NCI-H510A treated with DMSO at 0.1 percent for 48 hours (cell line): ENCODE data around the gene IL25.

Experiments used
- DNase-seq: peaks from one replicate; lab custom pipeline; 2025; lab: John Stamatoyannopoulos, UW

Gene IL25

GRCh38 chr14:23353433-23353780 is 19.2 kb upstream of the IL25 start:
- DNase-seq = no peak

- DNase-seq = no peak
Observed at GRCh38 chr14:23354990-23355389, 17.6 kb upstream of the IL25 start.

GRCh38 chr14:23355871-23356435 is 16.7 kb upstream of the IL25 start:
- no peak for DNase-seq

- no peak for DNase-seq
Observed at GRCh38 chr14:23356662-23357061, 15.9 kb upstream of the IL25 start.

GRCh38 chr14:23357261-23357660 is 15.3 kb upstream of the IL25 start:
- no peak for DNase-seq

GRCh38 chr14:23358042-23358441 is 14.6 kb upstream of the IL25 start:
- no peak for DNase-seq

- no peak for DNase-seq
Observed at GRCh38 chr14:23358553-23359166, 13.9 kb upstream of the IL25 start.

GRCh38 chr14:23359167-23359626 is 13.4 kb upstream of the IL25 start:
- DNase-seq = no peak

- DNase-seq = no peak
Observed at GRCh38 chr14:23359722-23360447, 12.7 kb upstream of the IL25 start.

- DNase-seq = no peak
Observed at GRCh38 chr14:23360496-23360895, 12.1 kb upstream of the IL25 start.

- DNase-seq = no peak
Observed at GRCh38 chr14:23361320-23361719, 11.3 kb upstream of the IL25 start.

GRCh38 chr14:23361763-23362162 is 10.8 kb upstream of the IL25 start:
- DNase-seq = no peak

- no peak for DNase-seq
Observed at GRCh38 chr14:23362200-23362599, 10.4 kb upstream of the IL25 start.

GRCh38 chr14:23364164-23365035 is 8.2 kb upstream of the IL25 start:
- no peak for DNase-seq

GRCh38 chr14:23365036-23365731 is 7.4 kb upstream of the IL25 start, which contains the start of gene EFS:
Gene EFS (minus strand): TSS chr14:23365172. CDS start chr14:23365025, 147 bp downstream.
- DNase-seq = no peak

GRCh38 chr14:23365732-23366425 is 6.7 kb upstream of the IL25 start:
- no peak for DNase-seq

GRCh38 chr14:23366426-23366921 is 6.1 kb upstream of the IL25 start:
- no peak for DNase-seq

GRCh38 chr14:23370221-23370620 is 2.4 kb upstream of the IL25 start:
- no peak for DNase-seq

GRCh38 chr14:23371865-23372264 is 744 bp upstream of the IL25 start:
- DNase-seq = no peak

- DNase-seq = no peak
Observed at GRCh38 chr14:23373041-23373440, 432 bp downstream of the IL25 start.
